Activated naive CD4-positive, alpha-beta T cell treated with anti-CD3 and anti-CD28 coated beads, Interleukin-2, amount 50 U/mL, for 16 hours (primary cell): Measurements from ENCODE around the gene PTK6.

Source experiments
- DNase-seq: peaks from one replicate; pipeline ENCODE4 v3.0.0-alpha.2; 2020

PTK6 gene

GRCh38 chr20:63503524-63503923 is 33.7 kb downstream of the PTK6 start:
- DNase-seq = no peak

GRCh38 chr20:63502671-63503172 is 34.5 kb downstream of the PTK6 start:
- no peak for DNase-seq

GRCh38 chr20:63501818-63502670 is 35.1 kb downstream of the PTK6 start:
- no peak for DNase-seq

- DNase-seq = no peak
These were observed 36.0 kb downstream of the PTK6 start for GRCh38 chr20:63500902-63501817.

GRCh38 chr20:63500151-63500901 is 36.9 kb downstream of the PTK6 start:
- no peak for DNase-seq

GRCh38 chr20:63499338-63499969 is 37.7 kb downstream of the PTK6 start:
- DNase-seq = no peak

- DNase-seq = peak; percentile 63
These were observed 38.2 kb downstream of the PTK6 start, which contains the start of gene EEF1A2 for GRCh38 chr20:63498960-63499337. Gene EEF1A2 (minus strand): TSS chr20:63499083. CDS start chr20:63497763, 1,320 bp downstream.

GRCh38 chr20:63497946-63498935 is 38.9 kb downstream of the PTK6 start:
- no peak for DNase-seq

- no peak for DNase-seq
These were observed 39.8 kb downstream of the PTK6 start for GRCh38 chr20:63497138-63497945.

GRCh38 chr20:63496596-63497120 is 40.5 kb downstream of the PTK6 start:
- DNase-seq = no peak

GRCh38 chr20:63495741-63496595 is 41.2 kb downstream of the PTK6 start:
- DNase-seq = peak; percentile 78

GRCh38 chr20:63495167-63495720 is 41.9 kb downstream of the PTK6 start:
- DNase-seq = no peak

- DNase-seq = no peak
These were observed 42.6 kb downstream of the PTK6 start for GRCh38 chr20:63494420-63495166.

GRCh38 chr20:63494084-63494419 is 43.1 kb downstream of the PTK6 start:
- DNase-seq = no peak

- DNase-seq = no peak
These were observed 43.6 kb downstream of the PTK6 start for GRCh38 chr20:63493563-63494020.

GRCh38 chr20:63492982-63493381 is 44.2 kb downstream of the PTK6 start:
- no peak for DNase-seq

- no peak for DNase-seq
These were observed 44.7 kb downstream of the PTK6 start for GRCh38 chr20:63492518-63492917.
